WTC11 (cell line): ENCODE results near the gene RAB13. TPM values are rescaled to one million over a fixed set of nuclear protein-coding genes. Genes with fewer than 3 reads are reported as not detected.
A peak's percentile ranks its signal among the peaks of the same experiment; 100 is the strongest.

Experiments
- ATAC-seq: fragments of 200-7000 bp; cut with Tn5 transposase; 2 replicates; pipeline ENCODE4 v1.10.0; 2021; ENCODE audit warnings: mild to moderate bottlenecking, moderate library complexity
- CTCF ChIA-PET: fragments of 300-600 bp; sonication (Branson Sonifier 250); formaldehyde crosslinking; loops from one replicate; lab custom pipeline; 2021; ENCODE audit warnings: antibody characterized with exemption; lab: Charles Lee
- POLR2A ChIA-PET: fragments of 350-600 bp; sonication (Branson Sonifier 250); formaldehyde crosslinking; loops from one replicate; lab custom pipeline; 2021; ENCODE audit warnings: antibody characterized with exemption; lab: Charles Lee
- DNase-seq: peaks from one replicate; pipeline ENCODE4 v3.0.0; 2021; ENCODE audit warnings: low spot score
- H3K27ac Mint-ChIP-seq: 2 replicates; pipeline ENCODE4 v1.8.0; 2021; ENCODE audit warnings: mixed read lengths
- H3K27me3 Mint-ChIP-seq: 2 replicates; pipeline ENCODE4 v1.8.0; 2021; ENCODE audit warnings: low read depth, mild to moderate bottlenecking, moderate library complexity, mixed read lengths
- H3K36me3 Mint-ChIP-seq: 2 replicates; pipeline ENCODE4 v1.8.0; 2021; ENCODE audit warnings: mixed read lengths
- H3K4me1 Mint-ChIP-seq: 2 replicates; pipeline ENCODE4 v1.8.0; 2022; ENCODE audit warnings: mixed read lengths
- H3K4me3 Mint-ChIP-seq: 2 replicates; pipeline ENCODE4 v1.8.0; 2021; ENCODE audit warnings: mild to moderate bottlenecking, moderate library complexity, mixed read lengths
- H3K9me3 Mint-ChIP-seq: 2 replicates; pipeline ENCODE4 v1.8.0; 2021; ENCODE audit warnings: mixed read lengths
- AFF4 ChIP-seq: sonication (generic); formaldehyde crosslinking; IDR thresholded peaks from 2 replicates; pipeline ENCODE4 v1.8.1; 2023; ENCODE audit warnings: mild to moderate bottlenecking, missing genetic modification reagents, borderline replicate concordance
- ATF6 ChIP-seq: sonication (generic); formaldehyde crosslinking; IDR thresholded peaks from 2 replicates; pipeline ENCODE4 v1.8.1; 2023; ENCODE audit warnings: mild to moderate bottlenecking, missing genetic modification reagents
- CREM ChIP-seq: sonication (generic); formaldehyde crosslinking; IDR thresholded peaks from 2 replicates; pipeline ENCODE4 v1.8.1; 2022; ENCODE audit warnings: mild to moderate bottlenecking, missing genetic modification reagents, moderate library complexity
- E2F4 ChIP-seq: sonication (generic); formaldehyde crosslinking; IDR thresholded peaks from 2 replicates; pipeline ENCODE4 v1.8.1; 2022; ENCODE audit warnings: low read depth, mild to moderate bottlenecking, moderate library complexity, missing genetic modification reagents, borderline replicate concordance
- ELF4 ChIP-seq: sonication (generic); formaldehyde crosslinking; IDR thresholded peaks from 2 replicates; pipeline ENCODE4 v1.8.1; 2022; ENCODE audit warnings: low read depth, mild to moderate bottlenecking, moderate library complexity, missing genetic modification reagents
- ESRRA ChIP-seq: sonication (generic); formaldehyde crosslinking; IDR thresholded peaks from 2 replicates; pipeline ENCODE4 v1.8.1; 2022; ENCODE audit warnings: mild to moderate bottlenecking, missing genetic modification reagents, borderline replicate concordance
- FOXP1 ChIP-seq: sonication (generic); formaldehyde crosslinking; IDR thresholded peaks from 2 replicates; pipeline ENCODE4 v1.8.0; 2022; ENCODE audit warnings: missing genetic modification reagents, mild to moderate bottlenecking, moderate library complexity, borderline replicate concordance
- HMGA2 ChIP-seq: fragments of 250-450 bp; sonication (Bioruptor Pico); IDR thresholded peaks from 2 replicates; pipeline ENCODE4 v1.4.0; 2021; ENCODE audit warnings: mild to moderate bottlenecking, moderate library complexity
- IRF1 ChIP-seq: sonication (generic); formaldehyde crosslinking; IDR thresholded peaks from 2 replicates; pipeline ENCODE4 v1.8.0; 2023; ENCODE audit warnings: missing genetic modification reagents
- MXD4 ChIP-seq: fragments of 250-450 bp; sonication (Bioruptor Pico); IDR thresholded peaks from 2 replicates; pipeline ENCODE4 v1.8.0; 2021; ENCODE audit warnings: mild to moderate bottlenecking, moderate library complexity, borderline replicate concordance
- NFE2L1 ChIP-seq: sonication (generic); formaldehyde crosslinking; IDR thresholded peaks from 2 replicates; pipeline ENCODE4 v1.8.1; 2023; ENCODE audit warnings: missing genetic modification reagents
- NR3C1 ChIP-seq: sonication (generic); formaldehyde crosslinking; conservative IDR thresholded peaks from 2 replicates; pipeline ENCODE4 v1.8.1; 2023; ENCODE audit warnings: low read depth, mild to moderate bottlenecking, missing genetic modification reagents
- OVOL2 ChIP-seq: fragments of 250-450 bp; sonication (Bioruptor Pico); IDR thresholded peaks from 2 replicates; pipeline ENCODE4 v1.9.0; 2021; ENCODE audit warnings: mild to moderate bottlenecking, borderline replicate concordance
- RORB ChIP-seq: fragments of 250-450 bp; sonication (Bioruptor Pico); IDR thresholded peaks from 2 replicates; pipeline ENCODE4 v1.9.0; 2021; ENCODE audit warnings: mild to moderate bottlenecking
- SMAD3 ChIP-seq: sonication (generic); formaldehyde crosslinking; IDR thresholded peaks from 2 replicates; pipeline ENCODE4 v1.8.0; 2022; ENCODE audit warnings: missing genetic modification reagents, mild to moderate bottlenecking, borderline replicate concordance
- STAT6 ChIP-seq: sonication (generic); formaldehyde crosslinking; conservative IDR thresholded peaks from 2 replicates; pipeline ENCODE4 v1.8.1; 2023; ENCODE audit warnings: mild to moderate bottlenecking, low read depth, missing genetic modification reagents, moderate library complexity
- USF1 ChIP-seq: sonication (generic); formaldehyde crosslinking; IDR thresholded peaks from 2 replicates; pipeline ENCODE4 v1.8.0; 2022; ENCODE audit warnings: mild to moderate bottlenecking, missing genetic modification reagents
- ZBTB21 ChIP-seq: sonication (generic); formaldehyde crosslinking; IDR thresholded peaks from 2 replicates; pipeline ENCODE4 v1.8.1; 2023; ENCODE audit warnings: mild to moderate bottlenecking, missing genetic modification reagents, borderline replicate concordance
- ZNF263 ChIP-seq: sonication (generic); formaldehyde crosslinking; IDR thresholded peaks from 2 replicates; pipeline ENCODE4 v1.8.1; 2022; ENCODE audit warnings: low read depth, mild to moderate bottlenecking, moderate library complexity, missing genetic modification reagents
- ZNF416 ChIP-seq: fragments of 250-450 bp; sonication (Bioruptor Pico); IDR thresholded peaks from 2 replicates; pipeline ENCODE4 v1.9.0; 2021; ENCODE audit warnings: mild to moderate bottlenecking, inconsistent platforms
- ZNF423 ChIP-seq: fragments of 250-450 bp; sonication (Bioruptor Pico); IDR thresholded peaks from 2 replicates; pipeline ENCODE4 v2.1.2; 2022; ENCODE audit warnings: mild to moderate bottlenecking, moderate library complexity
- total RNA-seq: library from RNA; stranded (reverse); gene quantifications from 3 replicates; pipeline ENCODE4 v1.2.3, GENCODE V29; 2021

The RAB13 gene
- total RNA-seq, 1 experiment from 2014 or later: 126 TPM

GRCh38 chr1:153973071-153973470, 13.1 kb downstream of the RAB13 start:
- Mint-ChIP-seq H3K4me1 (peaks cover 27% of the 10 kb centered on the region), H3K4me3 (no peak overlapping the region), H3K27me3 (no peaks in the 10 kb centered on the region), H3K27ac (peak overlapping the region; percentile 49; the same call in 1 of the 2 replicates), H3K9me3 (no peaks in the 10 kb centered on the region), H3K36me3 (peaks cover 31% of the 10 kb centered on the region)
- ChIA-PET POLR2A (no interaction called here), CTCF (no interaction called here)
- DNase-seq (no peak), ATAC-seq (no peak)
- TF ChIP-seq AFF4: no peak
- TF ChIP-seq STAT6: no peak
- no peak for TF ChIP-seq HMGA2 (CRISPR knock-in tag)
- no peak for TF ChIP-seq ELF4 (CRISPR knock-in tag)
- no peak for TF ChIP-seq NFE2L1 (CRISPR knock-in tag)
- no peak for TF ChIP-seq MXD4 (CRISPR knock-in tag)
- no peak for TF ChIP-seq USF1
- no peak for TF ChIP-seq ZNF263
- TF ChIP-seq ESRRA (CRISPR knock-in tag): no peak
- no peak for TF ChIP-seq OVOL2 (CRISPR knock-in tag)
- TF ChIP-seq ATF6 (CRISPR knock-in tag): no peak
- no peak for TF ChIP-seq FOXP1 (CRISPR knock-in tag)
- no peak for TF ChIP-seq CREM (CRISPR knock-in tag)

- ATAC-seq (no peak), DNase-seq (no peak)
- ChIA-PET POLR2A (no interaction called here), CTCF (no interaction called here)
- Mint-ChIP-seq H3K4me1 (peaks cover 28% of the 10 kb centered on the region), H3K36me3 (peaks cover 27% of the 10 kb centered on the region), H3K9me3 (peaks cover 5% of the 10 kb centered on the region), H3K4me3 (no peak overlapping the region), H3K27ac (no peak overlapping the region), H3K27me3 (no peaks in the 10 kb centered on the region)
- TF ChIP-seq NR3C1 (CRISPR knock-in tag) (no peak), ZBTB21 (CRISPR knock-in tag) (no peak), NFE2L1 (CRISPR knock-in tag) (no peak), ZNF423 (no peak), E2F4 (CRISPR knock-in tag) (no peak), ZNF263 (no peak), SMAD3 (CRISPR knock-in tag) (no peak), IRF1 (no peak), RORB (CRISPR knock-in tag) (no peak), ZNF416 (CRISPR knock-in tag) (no peak), AFF4 (no peak)
Measured at GRCh38 chr1:153970346-153970745, 15.8 kb downstream of the RAB13 start.
